Measurements from ENCODE around the gene NAV1. TPM values are rescaled to one million over a fixed set of nuclear protein-coding genes. Genes with fewer than 3 reads are reported as not detected.

NAV1 gene
- total RNA-seq, 2 experiments from 2014 or later, result 2.8 to 4.3 TPM

- H3K27me3 ChIP-seq (ENCODE audit: control insufficient read depth in 1 of 2, insufficient read depth in 2 of 2, low read length in 2 of 2), result no peaks in the 10 kb centered on the region
- peaks cover 23% of the 10 kb centered on the region for H3K36me3 ChIP-seq (ENCODE audit: insufficient read depth, low read length)
- H3K9me3 Mint-ChIP-seq, result no peaks in the 10 kb centered on the region
- POLR2A ChIA-PET, result interaction anchor here (1.1 kb wide), 1 partner anchor 18 kb away, joined by 3 read pairs; no protein-coding TSS in a partner anchor
- ATAC-seq (ENCODE audit: poor library complexity) (no peak), DNase-seq (no peak)
- peaks cover 13% of the 10 kb centered on the region for H3K4me1 ChIP-seq (ENCODE audit: insufficient read depth, low read length)
- H3K9me3 ChIP-seq (ENCODE audit: control insufficient read depth in 1 of 2, insufficient read depth in 1 of 2, low read length in 2 of 2), result no peaks in the 10 kb centered on the region
- H3K27ac Mint-ChIP-seq, result no peak overlapping the region
- no peak overlapping the region for H3K4me3 ChIP-seq (ENCODE audit: low read length)
- CTCF ChIA-PET, result interaction anchor here (4.3 kb wide), 1 partner anchor 12 kb away, joined by 29 read pairs; no protein-coding TSS in a partner anchor
- intact Hi-C loops (cut with DNase I, micrococcal nuclease), result loop anchor here in 1 of 2 experiments (10.0 kb wide), 1 partner anchor 345 kb away; the partner anchor contains the start of gene TMEM9
- no peaks in the 10 kb centered on the region for H3K27me3 Mint-ChIP-seq
- H3K36me3 Mint-ChIP-seq (ENCODE audit: low read depth), result peaks cover 12% of the 10 kb centered on the region
- peaks cover 9% of the 10 kb centered on the region for H3K4me1 Mint-ChIP-seq (ENCODE audit: low read depth)
- no peak overlapping the region for H3K4me3 Mint-ChIP-seq
- no peak overlapping the region for H3K27ac ChIP-seq (ENCODE audit: low read depth in 1 of 2, low read length in 2 of 2)
- no peak for TF ChIP-seq CTCF (IDR thresholded peaks at IDR 0.05)
Measured at GRCh38 chr1:201499795-201500669, 38.9 kb upstream of the NAV1 start.

DNA sequence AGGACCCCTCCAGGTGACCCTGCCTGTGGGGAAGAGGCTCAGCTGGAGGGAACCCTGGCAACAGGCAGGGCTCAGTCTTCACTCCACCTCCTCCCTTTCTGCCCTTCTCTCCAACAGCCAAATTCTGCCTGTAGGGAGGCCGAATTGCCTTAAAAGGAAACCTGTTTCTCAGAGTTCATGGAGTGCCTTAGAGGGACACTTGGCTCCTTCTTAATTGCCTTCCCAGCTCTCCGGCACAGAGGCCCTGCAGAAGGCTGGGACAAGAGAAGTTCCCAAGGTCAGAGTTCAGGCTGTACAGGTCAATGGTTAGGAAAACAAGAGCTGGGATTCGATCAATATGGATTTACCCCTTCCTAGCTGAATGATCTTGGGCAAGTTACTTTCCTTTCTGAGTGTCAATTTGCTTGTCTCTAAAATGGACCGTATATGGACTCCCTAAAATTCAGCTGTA lies 38.2 kb upstream of the NAV1 start:
- no peak for TF ChIP-seq CTCF (IDR thresholded peaks at IDR 0.05)
- CTCF ChIA-PET, result interaction anchor here (4.3 kb wide), 1 partner anchor 12 kb away, joined by 29 read pairs; no protein-coding TSS in a partner anchor

DNA sequence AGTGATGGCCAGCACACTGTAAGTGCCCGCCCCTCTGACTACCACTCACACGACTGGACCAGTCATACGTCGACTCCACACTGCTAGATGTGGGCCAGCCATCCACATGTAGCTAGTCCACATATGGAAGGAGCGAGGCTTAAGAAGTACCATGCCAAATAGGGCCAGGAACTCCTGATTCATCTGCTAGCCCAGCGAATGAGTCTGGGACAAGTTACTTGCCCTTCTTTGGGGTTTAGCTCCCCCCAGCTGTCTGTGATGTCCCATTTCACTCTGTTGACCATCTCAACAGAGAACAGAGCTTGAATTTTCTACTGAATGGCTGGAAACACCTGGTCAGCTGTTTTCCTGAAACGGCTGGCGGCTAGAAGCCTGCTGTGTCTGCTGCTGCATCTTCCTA lies 37.8 kb upstream of the NAV1 start:
- H3K36me3 ChIP-seq (ENCODE audit: insufficient read depth, low read length), result peaks cover 12% of the 10 kb centered on the region
- TF ChIP-seq CTCF (IDR thresholded peaks at IDR 0.05), result no peak
- ATAC-seq (ENCODE audit: poor library complexity) (no peak), DNase-seq (no peak)
- Mint-ChIP-seq H3K36me3 (ENCODE audit: low read depth) (peaks cover under 1% of the 10 kb centered on the region), H3K27ac (no peak overlapping the region), H3K4me1 (ENCODE audit: low read depth) (peaks cover 20% of the 10 kb centered on the region), H3K9me3 (no peaks in the 10 kb centered on the region), H3K27me3 (no peaks in the 10 kb centered on the region), H3K4me3 (no peak overlapping the region)
- H3K4me1 ChIP-seq (ENCODE audit: insufficient read depth, low read length), result peaks cover 24% of the 10 kb centered on the region
- intact Hi-C loops (cut with DNase I, micrococcal nuclease), result loop anchor here in 1 of 2 experiments (10.0 kb wide), 1 partner anchor 346 kb away; the partner anchor contains the start of gene TMEM9
- POLR2A ChIA-PET, result no interaction called here
- no peaks in the 10 kb centered on the region for H3K27me3 ChIP-seq (ENCODE audit: control insufficient read depth in 1 of 2, insufficient read depth in 2 of 2, low read length in 2 of 2)
- H3K27ac ChIP-seq (ENCODE audit: low read depth in 1 of 2, low read length in 2 of 2), result no peak overlapping the region
- no peaks in the 10 kb centered on the region for H3K9me3 ChIP-seq (ENCODE audit: control insufficient read depth in 1 of 2, insufficient read depth in 1 of 2, low read length in 2 of 2)
- H3K4me3 ChIP-seq (ENCODE audit: low read length), result no peak overlapping the region
- CTCF ChIA-PET, result interaction anchor here (4.3 kb wide), 1 partner anchor 11 kb away, joined by 29 read pairs; no protein-coding TSS in a partner anchor

More for the DNA sequence above, 38.2 kb upstream of the NAV1 start:
- Histone ChIP-seq H3K36me3 (ENCODE audit: insufficient read depth, low read length) (peaks cover 17% of the 10 kb centered on the region), H3K9me3 (ENCODE audit: control insufficient read depth in 1 of 2, insufficient read depth in 1 of 2, low read length in 2 of 2) (no peaks in the 10 kb centered on the region), H3K4me1 (ENCODE audit: insufficient read depth, low read length) (peaks cover 19% of the 10 kb centered on the region), H3K27me3 (ENCODE audit: control insufficient read depth in 1 of 2, insufficient read depth in 2 of 2, low read length in 2 of 2) (no peaks in the 10 kb centered on the region), H3K27ac (ENCODE audit: low read depth in 1 of 2, low read length in 2 of 2) (no peak overlapping the region), H3K4me3 (ENCODE audit: low read length) (no peak overlapping the region)
- peaks cover 5% of the 10 kb centered on the region for H3K36me3 Mint-ChIP-seq (ENCODE audit: low read depth)
- H3K4me1 Mint-ChIP-seq (ENCODE audit: low read depth), result peaks cover 15% of the 10 kb centered on the region
- intact Hi-C loops (cut with DNase I, micrococcal nuclease), result loop anchor here in 1 of 2 experiments (10.0 kb wide), 1 partner anchor 346 kb away; the partner anchor contains the start of gene TMEM9
- no peak overlapping the region for H3K27ac Mint-ChIP-seq
- no peaks in the 10 kb centered on the region for H3K27me3 Mint-ChIP-seq
- no peak overlapping the region for H3K4me3 Mint-ChIP-seq
- POLR2A ChIA-PET, result interaction anchor here (1.1 kb wide), 1 partner anchor 19 kb away, joined by 3 read pairs; no protein-coding TSS in a partner anchor
- H3K9me3 Mint-ChIP-seq, result no peaks in the 10 kb centered on the region
- ATAC-seq (ENCODE audit: poor library complexity), result no peak
- no peak for DNase-seq
